ENCODE data around the gene HMMR. TPM values are rescaled to one million over a fixed set of nuclear protein-coding genes. Genes with fewer than 3 reads are reported as not detected.

Gene HMMR
- total and polyA plus RNA-seq, 9 of the 15 experiments (the other 6 are each of a cell fraction or from before 2014, with no cell fraction given), result 74.9 to 133 (median 90.8) TPM

GRCh38 chr5:163437309-163438182 is 22.9 kb upstream of the HMMR start, which contains the start of gene CCNG1 (continued):
- TF ChIP-seq STAT5A (IDR thresholded peaks at IDR 0.05; ENCODE audit: borderline replicate concordance, low read length), result no peak; the same call in 1 of the 2 replicates
- no peak; the same call in 1 of the 2 replicates for TF ChIP-seq AFF4 (CRISPR knock-in tag; IDR thresholded peaks at IDR 0.05)
- peak; percentile 93 for TF ChIP-seq POLR2AphosphoS5 (IDR thresholded peaks at IDR 0.05; ENCODE audit: control insufficient read depth, insufficient read depth, low read depth, low read length)
- no peak for TF ChIP-seq RFX1 (IDR thresholded peaks at IDR 0.05)
- TF ChIP-seq MEF2A (IDR thresholded peaks at IDR 0.05; ENCODE audit: control insufficient read depth, low read depth, low read length), result no peak
- no peak for TF ChIP-seq SMAD3 (CRISPR knock-in tag; conservative IDR thresholded peaks at IDR 0.05)
- TF ChIP-seq PHB (CRISPR knock-in tag; IDR thresholded peaks at IDR 0.05), result no peak
- TF ChIP-seq NCOA2 (IDR thresholded peaks at IDR 0.05; ENCODE audit: partially characterized antibody in 2 of 2), result no peak
- no peak for TF ChIP-seq ZHX1 (conservative IDR thresholded peaks at IDR 0.05; ENCODE audit: low read length)
- no peak for TF ChIP-seq CBFA2T3 (IDR thresholded peaks at IDR 0.05)
- no peak for TF ChIP-seq POLR3G (IDR thresholded peaks at IDR 0.05; ENCODE audit: extremely low read depth, insufficient read length, insufficient replicate concordance)
- no peak for TF ChIP-seq PPARD (CRISPR knock-in tag; IDR thresholded peaks at IDR 0.05)
- no peak for TF ChIP-seq KDM2B (CRISPR knock-in tag; IDR thresholded peaks at IDR 0.05)
- no peak; the same call in 1 of the 2 replicates for TF ChIP-seq CREB1 (IDR thresholded peaks at IDR 0.05)
- TF ChIP-seq CREB1 (CRISPR knock-in tag; IDR thresholded peaks at IDR 0.05), result peak; percentile 29
- no peak for TF ChIP-seq KLF10 (CRISPR knock-in tag; IDR thresholded peaks at IDR 0.05)
- TF ChIP-seq HMGXB4 (CRISPR knock-in tag; IDR thresholded peaks at IDR 0.05), result no peak
- TF ChIP-seq ARNT (IDR thresholded peaks at IDR 0.05), result no peak

Data from K562 (cell line).